Panc1 (cell line): ENCODE data around the gene SERPINA3.

Experiments used
- CTCF ChIP-seq: fragments of 450-650 bp; IDR thresholded peaks from 2 replicates; pipeline ENCODE4 v1.5.1; 2017; ENCODE audit warnings: mild to moderate bottlenecking
- POLR2AphosphoS5 ChIP-seq: IDR thresholded peaks from 2 replicates; pipeline ENCODE4 v1.6.1; 2012; ENCODE audit warnings: mild to moderate bottlenecking, low read depth, low read length, moderate library complexity

DNA sequence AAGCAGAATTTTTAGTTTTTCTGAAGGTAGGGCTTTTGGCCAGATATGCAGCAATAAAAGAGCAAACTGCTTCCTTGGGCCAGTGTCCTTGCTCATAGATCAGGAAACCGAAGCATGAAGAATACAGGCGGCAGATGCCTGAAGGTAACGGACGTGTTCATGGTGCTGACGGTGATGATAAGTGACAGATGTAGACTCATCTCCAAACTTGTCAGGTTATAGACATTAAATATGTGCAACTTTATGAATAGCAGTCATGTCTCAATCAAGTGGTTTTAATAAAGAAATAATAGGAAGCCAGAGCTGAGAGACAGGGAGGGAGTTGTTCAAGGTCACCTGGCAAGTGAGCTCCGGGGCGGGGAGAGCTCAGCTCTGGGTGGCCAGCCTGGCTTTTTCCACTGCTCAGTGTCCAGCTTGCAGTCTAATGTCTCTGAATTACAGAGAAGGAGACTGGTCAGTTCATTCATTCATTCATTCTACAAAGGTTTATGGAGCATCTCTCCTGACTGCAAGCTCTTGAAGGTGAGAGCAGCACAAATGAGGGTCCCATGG lies 29.9 kb upstream of the SERPINA3 start:
- no peak for TF ChIP-seq CTCF
- no peak for TF ChIP-seq POLR2AphosphoS5
